ENCODE data around the gene ARMH3.

The ARMH3 gene

GRCh38 chr10:101950213-101950612, 105.8 kb downstream of the ARMH3 start:
- H3K4me3 ChIP-seq (ENCODE audit: low read depth, low read length): no peak overlapping the region
- no peak for DNase-seq (ENCODE audit: low read depth)
- TF ChIP-seq POLR2A (IDR thresholded peaks at IDR 0.05; ENCODE audit: extremely low read depth, insufficient read length) (no peak), MYC (IDR thresholded peaks at IDR 0.05; ENCODE audit: low read depth, low read length) (no peak), CTCF (IDR thresholded peaks at IDR 0.05; ENCODE audit: low read depth, low read length) (no peak)

- TF ChIP-seq POLR2A (IDR thresholded peaks at IDR 0.05; ENCODE audit: extremely low read depth, insufficient read length): no peak
- no peak for TF ChIP-seq CTCF (IDR thresholded peaks at IDR 0.05; ENCODE audit: low read depth, low read length)
- TF ChIP-seq MYC (IDR thresholded peaks at IDR 0.05; ENCODE audit: low read depth, low read length): no peak
- TF ChIP-seq MAX (IDR thresholded peaks at IDR 0.05; ENCODE audit: low read depth, low read length): no peak
- DNase-seq (ENCODE audit: low read depth): no peak
- H3K4me3 ChIP-seq (ENCODE audit: low read depth, low read length): no peak overlapping the region
Observed at GRCh38 chr10:101941871-101942270, 114.1 kb downstream of the ARMH3 start.

- TF ChIP-seq MYC (IDR thresholded peaks at IDR 0.05; ENCODE audit: low read depth, low read length): no peak
- TF ChIP-seq POLR2A (IDR thresholded peaks at IDR 0.05; ENCODE audit: extremely low read depth, insufficient read length): no peak
- DNase-seq (ENCODE audit: low read depth): no peak
- H3K4me3 ChIP-seq (ENCODE audit: low read depth, low read length): no peak overlapping the region
Observed at GRCh38 chr10:101940916-101941315, 115.1 kb downstream of the ARMH3 start.

- no peak for DNase-seq (ENCODE audit: low read depth)
- H3K4me3 ChIP-seq (ENCODE audit: low read depth, low read length): no peak overlapping the region
- TF ChIP-seq CTCF (IDR thresholded peaks at IDR 0.05; ENCODE audit: low read depth, low read length) (no peak), MYC (IDR thresholded peaks at IDR 0.05; ENCODE audit: low read depth, low read length) (no peak), MAX (IDR thresholded peaks at IDR 0.05; ENCODE audit: low read depth, low read length) (no peak), POLR2A (IDR thresholded peaks at IDR 0.05; ENCODE audit: extremely low read depth, insufficient read length) (no peak)
Observed at GRCh38 chr10:101939729-101940128, 116.2 kb downstream of the ARMH3 start.

- DNase-seq (ENCODE audit: low read depth): peak; percentile 14
Observed at GRCh38 chr10:101939008-101939648, 116.8 kb downstream of the ARMH3 start.

GRCh38 chr10:101938305-101939007, 117.5 kb downstream of the ARMH3 start:
- H3K4me3 ChIP-seq (ENCODE audit: low read depth, low read length): no peak overlapping the region
- no peak for DNase-seq (ENCODE audit: low read depth)
- TF ChIP-seq MYC (IDR thresholded peaks at IDR 0.05; ENCODE audit: low read depth, low read length): no peak
- no peak for TF ChIP-seq CTCF (IDR thresholded peaks at IDR 0.05; ENCODE audit: low read depth, low read length)
- TF ChIP-seq POLR2A (IDR thresholded peaks at IDR 0.05; ENCODE audit: extremely low read depth, insufficient read length): no peak
- no peak for TF ChIP-seq MAX (IDR thresholded peaks at IDR 0.05; ENCODE audit: low read depth, low read length)

More at GRCh38 chr10:101939008-101939648, 116.8 kb downstream of the ARMH3 start:
- H3K4me3 ChIP-seq (ENCODE audit: low read depth, low read length): no peak overlapping the region
- TF ChIP-seq CTCF (IDR thresholded peaks at IDR 0.05; ENCODE audit: low read depth, low read length) (no peak), MYC (IDR thresholded peaks at IDR 0.05; ENCODE audit: low read depth, low read length) (no peak), POLR2A (IDR thresholded peaks at IDR 0.05; ENCODE audit: extremely low read depth, insufficient read length) (no peak)
